ENCODE data around the gene DMPK. TPM values are rescaled to one million over a fixed set of nuclear protein-coding genes. Genes with fewer than 3 reads are reported as not detected.
"Not testable (repeated sequence)": the region's sequence is repeated elsewhere in the genome, so short reads cannot be mapped to it uniquely, and the experiment has no call there.

The DMPK gene
- total and polyA plus RNA-seq, 2 experiments from 2014 or later, result 25.2 to 46.0 TPM

GRCh38 chr19:45730368-45731288, 51.7 kb downstream of the DMPK start, which contains the start of gene FBXO46:
Gene FBXO46 (minus strand): TSS chr19:45730896. CDS start chr19:45713495, 17,401 bp downstream.
- Histone ChIP-seq H3K27me3 (no peaks in the 10 kb centered on the region), H3K27ac (peak within 1 kb of the TSS; percentile 61), H2AFZ (peak within 1 kb of the TSS; percentile 49), H3K9me3 (ENCODE audit: low read depth) (no peaks in the 10 kb centered on the region), H3K9me2 (replicated peaks; ENCODE audit: insufficient read depth) (no peaks in the 10 kb centered on the region), H3K79me2 (peaks cover 50% of the 10 kb centered on the region), H3K4me1 (ENCODE audit: insufficient read depth) (peaks cover 9% of the 10 kb centered on the region), H3K4me2 (peak within 1 kb of the TSS; percentile 91), H3K36me3 (replicated peaks; ENCODE audit: insufficient read depth, low read depth) (no peaks in the 10 kb centered on the region), H3K4me3 (peak within 1 kb of the TSS; percentile 70), H4K20me1 (ENCODE audit: insufficient read depth, poor library complexity, severe bottlenecking) (no peaks in the 10 kb centered on the region)
- peak; percentile 12 for TF ChIP-seq CTCF (IDR thresholded peaks at IDR 0.05; ENCODE audit: poor library complexity)
- no peak for TF ChIP-seq EZH2phosphoT487 (IDR thresholded peaks at IDR 0.05; ENCODE audit: low read depth, severe bottlenecking, unreplicated experiment)
- 2% methylated on average over 37 of the region's 48 CpGs for WGBS (ENCODE audit: low lambda C conversion rate, missing lambda C conversion rate)
- DNase-seq (ENCODE audit: low spot score), result peak; percentile 98

- DNase-seq (ENCODE audit: low spot score), result peak; percentile 27
- peaks cover 58% of the 10 kb centered on the region for H3K79me2 ChIP-seq
- 5% methylated on average over 10 of the region's 10 CpGs for WGBS (ENCODE audit: low lambda C conversion rate, missing lambda C conversion rate)
- no peaks in the 10 kb centered on the region for H3K9me3 ChIP-seq (ENCODE audit: low read depth)
- no peaks in the 10 kb centered on the region for H4K20me1 ChIP-seq (ENCODE audit: insufficient read depth, poor library complexity, severe bottlenecking)
- no peaks in the 10 kb centered on the region for H3K27me3 ChIP-seq
- H3K4me2 ChIP-seq, result peak overlapping the region; percentile 91
- no peaks in the 10 kb centered on the region for H3K36me3 ChIP-seq (replicated peaks; ENCODE audit: insufficient read depth, low read depth)
- H3K4me1 ChIP-seq (ENCODE audit: insufficient read depth), result peaks cover 9% of the 10 kb centered on the region
- peak overlapping the region; percentile 49 for H2AFZ ChIP-seq
- peak overlapping the region; percentile 70 for H3K4me3 ChIP-seq
- H3K27ac ChIP-seq, result peak overlapping the region; percentile 61
- no peak for TF ChIP-seq CTCF (IDR thresholded peaks at IDR 0.05; ENCODE audit: poor library complexity)
- TF ChIP-seq EZH2 (IDR thresholded peaks at IDR 0.05; ENCODE audit: borderline replicate concordance), result no peak
- H3K9me2 ChIP-seq (replicated peaks; ENCODE audit: insufficient read depth), result no peaks in the 10 kb centered on the region
Measured at GRCh38 chr19:45729800-45730290, 52.4 kb downstream of the DMPK start.

GRCh38 chr19:45728683-45729082, 53.6 kb downstream of the DMPK start:
- H3K4me3 ChIP-seq; DNase-seq (ENCODE audit: low spot score); H3K9me2 ChIP-seq (replicated peaks; ENCODE audit: insufficient read depth); H3K9me3 ChIP-seq (ENCODE audit: low read depth); H3K4me2 ChIP-seq; H3K4me1 ChIP-seq (ENCODE audit: insufficient read depth); H2AFZ ChIP-seq; H3K27ac ChIP-seq; H4K20me1 ChIP-seq (ENCODE audit: insufficient read depth, poor library complexity, severe bottlenecking); H3K36me3 ChIP-seq (replicated peaks; ENCODE audit: insufficient read depth, low read depth); H3K27me3 ChIP-seq: not testable (repeated sequence)
- H3K79me2 ChIP-seq, result peaks cover 69% of the 10 kb centered on the region
- 96% methylated on average over 18 of the region's 18 CpGs for WGBS (ENCODE audit: low lambda C conversion rate, missing lambda C conversion rate)

GRCh38 chr19:45720065-45720464, 62.2 kb downstream of the DMPK start:
- not testable (repeated sequence) for DNase-seq (ENCODE audit: low spot score); H3K9me3 ChIP-seq (ENCODE audit: low read depth); H3K9me2 ChIP-seq (replicated peaks; ENCODE audit: insufficient read depth); H2AFZ ChIP-seq; H3K27me3 ChIP-seq; H3K36me3 ChIP-seq (replicated peaks; ENCODE audit: insufficient read depth, low read depth); H3K4me3 ChIP-seq; H4K20me1 ChIP-seq (ENCODE audit: insufficient read depth, poor library complexity, severe bottlenecking); H3K4me2 ChIP-seq
- WGBS (ENCODE audit: low lambda C conversion rate, missing lambda C conversion rate), result 99% methylated on average over 11 of the region's 11 CpGs
- Histone ChIP-seq H3K79me2 (peaks cover 70% of the 10 kb centered on the region), H3K27ac (peak overlapping the region; percentile 78), H3K4me1 (ENCODE audit: insufficient read depth) (peaks cover 11% of the 10 kb centered on the region)

Other genes with a start within 250 kb of the DMPK start
- gene OPA3, start 197.7 kb downstream of the DMPK start, total RNA-seq, result 11.2 and 15.1 TPM in 2 replicates
- gene OPA3, start 197.7 kb downstream of the DMPK start, polyA plus RNA-seq, result 15.0 and 15.2 TPM in 2 replicates
- gene GPR4, start 180.3 kb downstream of the DMPK start, total RNA-seq, result not detected in 2 replicates
- 0.10 TPM in 1 of 2 replicates, not detected in the other for gene GPR4, start 180.3 kb downstream of the DMPK start, polyA plus RNA-seq
- 9.1 and 13.9 TPM in 2 replicates for gene EML2, start 143.1 kb downstream of the DMPK start, total RNA-seq
- gene EML2, start 143.1 kb downstream of the DMPK start, polyA plus RNA-seq, result 17.0 and 20.6 TPM in 2 replicates
- 1.8 and 2.7 TPM in 2 replicates for gene GIPR, start 114.3 kb downstream of the DMPK start, total RNA-seq
- 5.6 and 6.7 TPM in 2 replicates for gene GIPR, start 114.3 kb downstream of the DMPK start, polyA plus RNA-seq
- 149 and 165 TPM in 2 replicates for gene SNRPD2, start 90.5 kb downstream of the DMPK start, total RNA-seq
- 478 and 513 TPM in 2 replicates for gene SNRPD2, start 90.5 kb downstream of the DMPK start, polyA plus RNA-seq
- gene QPCTL, start 89.8 kb downstream of the DMPK start, total RNA-seq, result 7.5 and 10.3 TPM in 2 replicates
- 6.8 and 11.0 TPM in 2 replicates for gene QPCTL, start 89.8 kb downstream of the DMPK start, polyA plus RNA-seq
- gene FBXO46, start 51.6 kb downstream of the DMPK start, total RNA-seq, result 4.6 and 7.5 TPM in 2 replicates
- gene FBXO46, start 51.6 kb downstream of the DMPK start, polyA plus RNA-seq, result 13.3 and 14.8 TPM in 2 replicates
- gene MEIOSIN, start 49.1 kb downstream of the DMPK start, total RNA-seq, result not detected in 2 replicates
- not detected in 2 replicates for gene MEIOSIN, start 49.1 kb downstream of the DMPK start, polyA plus RNA-seq
- 12.1 and 17.0 TPM in 2 replicates for gene SIX5, start 13.2 kb downstream of the DMPK start, total RNA-seq
- gene SIX5, start 13.2 kb downstream of the DMPK start, polyA plus RNA-seq, result 12.6 and 15.6 TPM in 2 replicates
- 18.3 and 23.7 TPM in 2 replicates for gene DMWD, start 10.4 kb upstream of the DMPK start, total RNA-seq
- 70.1 and 95.8 TPM in 2 replicates for gene DMWD, start 10.4 kb upstream of the DMPK start, polyA plus RNA-seq
- gene RSPH6A, start 32.8 kb upstream of the DMPK start, total RNA-seq, result 0.12 TPM in 1 of 2 replicates, not detected in the other
- not detected in 2 replicates for gene RSPH6A, start 32.8 kb upstream of the DMPK start, polyA plus RNA-seq
- 33.8 and 41.6 TPM in 2 replicates for gene SYMPK, start 80.7 kb upstream of the DMPK start, total RNA-seq
- gene SYMPK, start 80.7 kb upstream of the DMPK start, polyA plus RNA-seq, result 33.4 and 39.0 TPM in 2 replicates
- gene FOXA3, start 81.8 kb upstream of the DMPK start, total RNA-seq, result 14.5 and 14.6 TPM in 2 replicates
- gene FOXA3, start 81.8 kb upstream of the DMPK start, polyA plus RNA-seq, result 16.7 and 18.6 TPM in 2 replicates
- gene IRF2BP1, start 103.7 kb upstream of the DMPK start, total RNA-seq, result 23.8 and 25.2 TPM in 2 replicates
- 11.5 and 15.8 TPM in 2 replicates for gene IRF2BP1, start 103.7 kb upstream of the DMPK start, polyA plus RNA-seq
- 2.4 and 3.5 TPM in 2 replicates for gene MYPOP, start 120.1 kb upstream of the DMPK start, total RNA-seq
- gene MYPOP, start 120.1 kb upstream of the DMPK start, polyA plus RNA-seq, result 2.5 and 3.1 TPM in 2 replicates
- gene NANOS2, start 132.3 kb upstream of the DMPK start, total RNA-seq, result not detected in 2 replicates
- not detected in 2 replicates for gene NANOS2, start 132.3 kb upstream of the DMPK start, polyA plus RNA-seq
- 0.12 TPM in 1 of 2 replicates, not detected in the other for gene NOVA2, start 191.4 kb upstream of the DMPK start, total RNA-seq
- 0.08 and 0.16 TPM in 2 replicates for gene NOVA2, start 191.4 kb upstream of the DMPK start, polyA plus RNA-seq
- 3.6 and 4.5 TPM in 2 replicates for gene CCDC61, start 213.0 kb upstream of the DMPK start, total RNA-seq
- gene CCDC61, start 213.0 kb upstream of the DMPK start, polyA plus RNA-seq, result 7.3 and 9.8 TPM in 2 replicates
- not detected in 2 replicates for gene PGLYRP1, start 240.6 kb upstream of the DMPK start, total RNA-seq
- gene PGLYRP1, start 240.6 kb upstream of the DMPK start, polyA plus RNA-seq, result not detected in 2 replicates